Measurements from ENCODE around the gene KBTBD12.

GRCh38 chr3:128012050-128012449, 97.0 kb downstream of the KBTBD12 start:
- TF ChIP-seq, protein P1, sequence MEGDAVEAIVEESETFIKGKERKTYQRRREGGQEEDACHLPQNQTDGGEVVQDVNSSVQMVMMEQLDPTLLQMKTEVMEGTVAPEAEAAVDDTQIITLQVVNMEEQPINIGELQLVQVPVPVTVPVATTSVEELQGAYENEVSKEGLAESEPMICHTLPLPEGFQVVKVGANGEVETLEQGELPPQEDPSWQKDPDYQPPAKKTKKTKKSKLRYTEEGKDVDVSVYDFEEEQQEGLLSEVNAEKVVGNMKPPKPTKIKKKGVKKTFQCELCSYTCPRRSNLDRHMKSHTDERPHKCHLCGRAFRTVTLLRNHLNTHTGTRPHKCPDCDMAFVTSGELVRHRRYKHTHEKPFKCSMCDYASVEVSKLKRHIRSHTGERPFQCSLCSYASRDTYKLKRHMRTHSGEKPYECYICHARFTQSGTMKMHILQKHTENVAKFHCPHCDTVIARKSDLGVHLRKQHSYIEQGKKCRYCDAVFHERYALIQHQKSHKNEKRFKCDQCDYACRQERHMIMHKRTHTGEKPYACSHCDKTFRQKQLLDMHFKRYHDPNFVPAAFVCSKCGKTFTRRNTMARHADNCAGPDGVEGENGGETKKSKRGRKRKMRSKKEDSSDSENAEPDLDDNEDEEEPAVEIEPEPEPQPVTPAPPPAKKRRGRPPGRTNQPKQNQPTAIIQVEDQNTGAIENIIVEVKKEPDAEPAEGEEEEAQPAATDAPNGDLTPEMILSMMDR (conservative IDR thresholded peaks at IDR 0.05 in 1 of 2, IDR thresholded peaks at IDR 0.05 in 1 of 2; ENCODE audit: low read depth in 1 of 2, low read length in 2 of 2) = no peak
- no peak for TF ChIP-seq EZH2 (IDR thresholded peaks at IDR 0.05; ENCODE audit: low read length, missing control alignments)

Data from fibroblast of lung (primary cell).